AG04449 (cell line): ENCODE results near the gene TUT1.
A peak's percentile ranks its signal among the peaks of the same experiment; 100 is the strongest.
"Not testable (repeated sequence)": the region's sequence is repeated elsewhere in the genome, so short reads cannot be mapped to it uniquely, and the experiment has no call there.

Experiments
- CTCF ChIA-PET: fragments of 350-600 bp; formaldehyde crosslinking; extraction: SDS; loops from one replicate; lab custom pipeline; 2021; ENCODE audit warnings: antibody characterized with exemption; lab: Yijun Ruan, JAX
- POLR2A ChIA-PET: fragments of 400-600, 350-600 bp; formaldehyde crosslinking; extraction: SDS; loops from one replicate; lab custom pipeline; 2020; ENCODE audit warnings: antibody characterized with exemption, inconsistent platforms; lab: Yijun Ruan, JAX
- DNase-seq: peaks from one replicate; pipeline ENCODE4 v3.0.0-alpha.2; 2010; ENCODE audit warnings: low read depth, low spot score
- H3K4me3 ChIP-seq: 2 replicates; pipeline ENCODE4 v1.5.1; 2011; ENCODE audit warnings: low read depth, mild to moderate bottlenecking, control low read depth, low read length
- TF ChIP-seq, protein P1 (sequence below): IDR thresholded peaks from one replicate; pipeline ENCODE4 v1.5.1; 2011; ENCODE audit warnings: mild to moderate bottlenecking, moderate library complexity, low read length, control low read depth, inconsistent platforms; ENCODE audit not compliant: insufficient read depth; ENCODE audit errors: missing control alignments

TUT1 gene

DNA sequence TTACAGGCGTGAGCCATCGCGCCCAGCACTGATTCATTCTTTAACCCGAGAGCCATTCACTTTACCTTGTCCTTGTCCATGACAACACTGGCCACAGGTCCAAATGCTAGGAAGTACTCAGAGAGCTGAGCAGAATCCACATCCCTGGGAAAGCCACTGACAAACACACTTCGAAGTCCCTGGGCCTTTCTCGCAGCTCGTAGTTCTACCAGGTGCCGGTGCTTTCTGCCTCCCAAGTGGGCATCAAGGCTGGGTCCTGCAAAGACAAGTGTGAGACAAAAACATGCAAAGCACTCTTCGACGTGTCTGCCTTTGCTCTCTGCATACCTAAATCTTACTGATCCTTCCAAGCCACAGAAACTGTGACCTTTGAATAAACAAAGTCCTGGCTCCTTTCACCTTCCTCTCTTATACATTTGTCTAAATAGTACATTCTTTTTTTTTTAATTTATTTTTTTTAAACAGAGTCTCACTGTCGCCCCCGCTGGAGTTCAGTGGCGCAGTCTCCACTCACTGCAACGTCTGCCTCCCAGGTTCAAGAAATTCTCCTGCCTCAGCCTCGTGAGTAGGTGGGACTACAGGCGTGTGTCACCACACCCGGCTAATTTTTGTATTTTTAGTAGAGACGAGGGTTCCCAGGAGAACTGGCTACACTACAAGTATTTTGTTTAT lies 2.2 kb downstream of the TUT1 start:
- DNase-seq: no peak
- ChIA-PET CTCF (interaction anchor here (1.1 to 2.5 kb wide), 4 partner anchors 15 to 164 kb away, joined by 4 to 9 read pairs (median 5); partner anchors contain the start of genes B3GAT3 and EEF1G), POLR2A (interaction anchor here (0.6 kb wide), 1 partner anchor 109 kb away, joined by 3 read pairs; no protein-coding TSS in a partner anchor)
- TF ChIP-seq, protein P1, sequence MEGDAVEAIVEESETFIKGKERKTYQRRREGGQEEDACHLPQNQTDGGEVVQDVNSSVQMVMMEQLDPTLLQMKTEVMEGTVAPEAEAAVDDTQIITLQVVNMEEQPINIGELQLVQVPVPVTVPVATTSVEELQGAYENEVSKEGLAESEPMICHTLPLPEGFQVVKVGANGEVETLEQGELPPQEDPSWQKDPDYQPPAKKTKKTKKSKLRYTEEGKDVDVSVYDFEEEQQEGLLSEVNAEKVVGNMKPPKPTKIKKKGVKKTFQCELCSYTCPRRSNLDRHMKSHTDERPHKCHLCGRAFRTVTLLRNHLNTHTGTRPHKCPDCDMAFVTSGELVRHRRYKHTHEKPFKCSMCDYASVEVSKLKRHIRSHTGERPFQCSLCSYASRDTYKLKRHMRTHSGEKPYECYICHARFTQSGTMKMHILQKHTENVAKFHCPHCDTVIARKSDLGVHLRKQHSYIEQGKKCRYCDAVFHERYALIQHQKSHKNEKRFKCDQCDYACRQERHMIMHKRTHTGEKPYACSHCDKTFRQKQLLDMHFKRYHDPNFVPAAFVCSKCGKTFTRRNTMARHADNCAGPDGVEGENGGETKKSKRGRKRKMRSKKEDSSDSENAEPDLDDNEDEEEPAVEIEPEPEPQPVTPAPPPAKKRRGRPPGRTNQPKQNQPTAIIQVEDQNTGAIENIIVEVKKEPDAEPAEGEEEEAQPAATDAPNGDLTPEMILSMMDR: peak; percentile 16
- H3K4me3 ChIP-seq: no peak overlapping the region

DNA sequence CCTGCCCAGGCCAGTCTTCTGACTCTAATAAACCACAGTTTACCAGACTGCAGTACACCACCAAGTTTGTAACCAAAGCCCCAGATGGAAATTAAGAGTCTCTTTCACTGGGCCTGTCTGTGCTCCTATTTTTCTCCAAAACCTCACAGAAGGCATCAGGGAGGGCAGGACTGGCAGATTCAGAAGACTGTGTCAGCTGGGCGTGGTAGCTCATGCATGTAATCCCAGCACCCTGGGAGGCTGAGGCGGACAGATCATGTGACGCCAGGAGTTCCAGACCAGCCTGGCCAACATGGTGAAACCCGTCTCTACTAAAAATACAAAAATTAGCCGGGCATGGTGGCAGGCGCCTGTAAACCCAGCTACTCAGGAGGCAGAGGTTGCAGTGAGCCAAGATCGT lies 6.0 kb downstream of the TUT1 start:
- DNase-seq, H3K4me3 ChIP-seq: not testable (repeated sequence)
- CTCF ChIA-PET: interaction anchor here (1.4 to 2.5 kb wide), 2 partner anchors 10 to 191 kb away, joined by 6 to 7 read pairs; no protein-coding TSS in a partner anchor
- POLR2A ChIA-PET: interaction anchor here (3.1 kb wide), 1 partner anchor 11 kb away, joined by 8 read pairs; the partner anchor contains the start of gene EEF1G

DNA sequence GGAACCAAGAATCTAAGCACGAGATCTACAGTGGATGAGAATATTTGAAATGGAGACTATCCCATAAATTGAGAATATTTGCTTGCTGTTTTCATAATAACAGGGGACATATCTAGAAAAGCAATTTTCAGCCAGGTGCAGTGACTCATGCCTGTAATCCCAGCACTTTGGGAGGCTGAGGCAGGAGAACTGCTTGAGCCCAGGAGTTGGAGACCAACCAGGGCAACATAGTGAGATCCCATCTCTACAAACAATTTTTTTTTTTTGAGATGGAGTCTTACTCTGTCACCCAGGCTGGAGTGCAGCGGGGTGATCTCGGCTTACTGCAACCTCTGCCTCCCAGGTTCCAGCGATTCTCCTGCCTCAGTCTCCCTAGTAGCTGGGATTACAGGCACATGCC lies 9.6 kb downstream of the TUT1 start:
- POLR2A ChIA-PET: interaction anchor here (1.1 to 1.6 kb wide), 2 partner anchors 8 to 20 kb away, joined by 3 to 4 read pairs; partner anchors contain the start of genes EEF1G and MTA2
- not testable (repeated sequence) for DNase-seq
- CTCF ChIA-PET: interaction anchor here (1.3 to 2.4 kb wide), 2 partner anchors 10 to 13 kb away, joined by 4 to 8 read pairs; partner anchors contain the start of gene TUT1

DNA sequence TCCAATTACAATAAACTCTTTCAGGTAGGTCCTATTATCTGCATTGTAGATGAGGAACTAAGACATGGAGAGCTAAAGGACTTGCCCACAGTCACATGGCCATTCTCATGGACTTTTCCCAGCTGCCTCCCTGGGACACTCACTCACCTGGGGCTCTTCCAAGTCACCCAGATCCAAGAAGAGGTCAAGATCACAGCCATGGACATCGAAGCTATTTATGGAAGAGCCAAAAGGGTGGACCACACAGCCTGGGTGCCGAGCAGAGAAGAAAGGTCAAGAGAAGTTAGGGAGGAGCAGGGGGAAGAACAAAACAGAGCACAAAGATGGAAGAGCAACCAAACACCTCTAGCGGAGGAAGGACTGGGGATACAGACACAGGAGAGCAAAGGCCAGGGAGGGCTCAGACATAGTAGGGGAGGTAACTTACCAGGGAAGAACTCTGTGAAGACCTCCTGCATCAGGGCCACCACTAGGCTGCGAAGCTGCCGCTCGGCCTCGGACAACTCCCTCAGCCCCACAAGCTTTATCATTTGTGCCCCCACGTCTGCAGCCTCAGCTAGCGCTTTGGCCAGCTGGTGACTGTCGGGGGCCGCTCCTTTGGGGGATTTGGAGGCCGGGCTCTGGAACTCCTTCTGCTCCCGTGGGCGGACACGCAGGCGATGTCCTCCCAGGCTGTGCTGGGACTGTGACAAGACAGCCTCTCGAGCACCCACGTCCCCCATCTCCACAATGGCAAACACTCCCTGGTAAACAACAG lies 10.2 kb downstream of the TUT1 start:
- TF ChIP-seq, protein P1: no peak
- CTCF ChIA-PET: interaction anchor here (1.3 to 2.4 kb wide), 3 partner anchors 10 to 157 kb away, joined by 4 to 8 read pairs (median 5); partner anchors contain the start of gene TUT1
- DNase-seq: no peak
- H3K4me3 ChIP-seq: no peak overlapping the region
- POLR2A ChIA-PET: interaction anchor here (1.1 to 3.0 kb wide), 2 partner anchors 11 to 21 kb away, joined by 3 to 16 read pairs; partner anchors contain the start of genes MTA2 and TUT1

More for the DNA sequence above, 9.6 kb downstream of the TUT1 start:
- H3K4me3 ChIP-seq: not testable (repeated sequence)

DNA sequence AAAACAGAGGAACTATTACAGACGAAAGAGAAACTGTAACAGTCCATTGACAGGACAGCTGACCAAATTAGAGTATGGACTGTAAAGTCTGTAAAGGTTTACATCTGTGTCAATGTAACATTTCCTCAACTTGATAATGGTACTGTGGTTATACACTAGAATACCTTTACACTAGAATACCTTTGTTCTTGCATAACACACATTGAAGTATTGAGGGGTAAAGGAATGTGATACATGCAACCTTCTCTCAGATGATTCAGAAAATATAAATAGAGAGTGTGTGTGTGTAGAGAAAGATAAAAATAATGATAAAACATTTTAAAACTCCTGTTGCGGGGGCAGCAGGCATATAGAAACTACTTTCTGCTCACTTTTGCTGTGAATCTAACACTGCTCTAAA lies 12.1 kb downstream of the TUT1 start:
- TF ChIP-seq, protein P1: no peak
- POLR2A ChIA-PET: interaction anchor here (3.0 kb wide), 1 partner anchor 13 kb away, joined by 16 read pairs; the partner anchor contains the start of gene TUT1
- DNase-seq: no peak
- H3K4me3 ChIP-seq: no peak overlapping the region
- CTCF ChIA-PET: interaction anchor here (1.0 to 1.2 kb wide), 2 partner anchors 14 to 35 kb away, joined by 3 to 4 read pairs; no protein-coding TSS in a partner anchor

DNA sequence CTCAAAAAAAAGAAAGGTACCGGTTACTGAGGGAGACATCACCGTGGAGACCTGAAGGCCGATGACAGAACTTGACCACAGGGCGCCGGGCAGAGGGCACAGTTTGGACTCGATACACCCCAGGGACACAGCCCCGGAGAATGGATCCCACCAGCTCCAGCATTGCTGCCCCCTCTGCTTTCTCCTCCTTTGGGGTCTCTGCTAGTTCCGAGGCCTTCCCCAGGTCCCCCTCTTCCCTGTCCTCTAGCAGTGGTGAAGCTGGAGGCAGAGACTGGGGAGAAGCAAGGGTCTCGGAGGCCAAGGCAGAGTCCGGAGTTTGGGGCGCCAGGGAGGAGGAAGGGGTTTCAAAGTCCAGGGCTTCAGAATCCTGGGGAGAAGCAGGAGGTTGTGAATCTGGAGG lies 12.8 kb downstream of the TUT1 start:
- ChIA-PET POLR2A (interaction anchor here (0.7 to 3.0 kb wide), 2 partner anchors 13 to 178 kb away, joined by 3 to 16 read pairs; partner anchors contain the start of gene TUT1), CTCF (interaction anchor here (0.8 to 1.2 kb wide), 3 partner anchors 14 to 35 kb away, joined by 3 to 4 read pairs (median 4); no protein-coding TSS in a partner anchor)
- DNase-seq: no peak
- H3K4me3 ChIP-seq: no peak overlapping the region
- TF ChIP-seq, protein P1: no peak
